ENCODE results near the gene INSM1.

Gene INSM1

GRCh38 chr20:20362774-20363433, 5.0 kb upstream of the INSM1 start:
- DNase-seq: no peak

- no peak for DNase-seq
Measured at GRCh38 chr20:20363434-20363798, 4.5 kb upstream of the INSM1 start.

- no peak for DNase-seq
Measured at GRCh38 chr20:20363799-20364592, 3.9 kb upstream of the INSM1 start.

GRCh38 chr20:20364593-20365479, 3.1 kb upstream of the INSM1 start:
- DNase-seq: no peak

- no peak for DNase-seq
Measured at GRCh38 chr20:20365480-20366161, 2.3 kb upstream of the INSM1 start.

- no peak for DNase-seq
Measured at GRCh38 chr20:20366551-20366875, 1.4 kb upstream of the INSM1 start.

- no peak for DNase-seq
Measured at GRCh38 chr20:20366876-20367574, 879 bp upstream of the INSM1 start.

GRCh38 chr20:20368418-20369249, 730 bp downstream of the INSM1 start:
- no peak for DNase-seq

- DNase-seq: no peak
Measured at GRCh38 chr20:20369250-20370093, 1.6 kb downstream of the INSM1 start.

GRCh38 chr20:20370094-20370575, 2.2 kb downstream of the INSM1 start:
- no peak for DNase-seq

GRCh38 chr20:20371083-20371482, 3.2 kb downstream of the INSM1 start:
- no peak for DNase-seq

- no peak for DNase-seq
Measured at GRCh38 chr20:20371681-20372080, 3.8 kb downstream of the INSM1 start.

- DNase-seq: no peak
Measured at GRCh38 chr20:20373091-20373571, 5.2 kb downstream of the INSM1 start.

GRCh38 chr20:20375862-20376261, 8.0 kb downstream of the INSM1 start:
- no peak for DNase-seq

GRCh38 chr20:20386192-20386591, 18.3 kb downstream of the INSM1 start:
- DNase-seq: no peak

- no peak for DNase-seq
Measured at GRCh38 chr20:20390393-20390792, 22.5 kb downstream of the INSM1 start.

- DNase-seq: no peak
Measured at GRCh38 chr20:20391115-20391514, 23.2 kb downstream of the INSM1 start.

- no peak for DNase-seq
Measured at GRCh38 chr20:20391766-20392165, 23.9 kb downstream of the INSM1 start.

- no peak for DNase-seq
Measured at GRCh38 chr20:20393207-20394120, 25.6 kb downstream of the INSM1 start.
